ENCODE measurements around the gene SCARB2.

The SCARB2 gene

GRCh38 chr4:76144546-76144945 lies 69.1 kb downstream of the SCARB2 start:
- DNase-seq: no peak

GRCh38 chr4:76141241-76141640 lies 72.4 kb downstream of the SCARB2 start:
- no peak for DNase-seq

GRCh38 chr4:76127754-76128153 lies 85.9 kb downstream of the SCARB2 start:
- DNase-seq: no peak

GRCh38 chr4:76125816-76126215 lies 87.8 kb downstream of the SCARB2 start:
- DNase-seq: no peak

- no peak for DNase-seq
Measured at GRCh38 chr4:76120199-76120598, 93.4 kb downstream of the SCARB2 start.

- no peak for DNase-seq
Measured at GRCh38 chr4:76117536-76117935, 96.1 kb downstream of the SCARB2 start.

GRCh38 chr4:76116821-76117220 lies 96.8 kb downstream of the SCARB2 start:
- DNase-seq: no peak

All from activated effector memory CD4-positive, alpha-beta T cell treated with Interleukin-2 at 50 U/mL for 16 hours (primary cell).